GM12864 (cell line): ENCODE measurements around the gene TAGLN3.

Source experiments
- DNase-seq: peaks from one replicate; pipeline ENCODE4 v3.0.0-alpha.2; 2011; ENCODE audit warnings: low read depth
- H3K4me3 ChIP-seq: 2 replicates; pipeline ENCODE4 v1.5.1; 2011; ENCODE audit warnings: mild to moderate bottlenecking, low read depth, low read length, control low read depth
- TF ChIP-seq, protein P1 (sequence below): IDR thresholded peaks from 2 replicates; pipeline ENCODE4 v1.5.1; 2011; ENCODE audit warnings: low read depth, mild to moderate bottlenecking, moderate library complexity, low read length, control low read depth, inconsistent platforms; ENCODE audit errors: missing control alignments

TAGLN3 gene

DNA sequence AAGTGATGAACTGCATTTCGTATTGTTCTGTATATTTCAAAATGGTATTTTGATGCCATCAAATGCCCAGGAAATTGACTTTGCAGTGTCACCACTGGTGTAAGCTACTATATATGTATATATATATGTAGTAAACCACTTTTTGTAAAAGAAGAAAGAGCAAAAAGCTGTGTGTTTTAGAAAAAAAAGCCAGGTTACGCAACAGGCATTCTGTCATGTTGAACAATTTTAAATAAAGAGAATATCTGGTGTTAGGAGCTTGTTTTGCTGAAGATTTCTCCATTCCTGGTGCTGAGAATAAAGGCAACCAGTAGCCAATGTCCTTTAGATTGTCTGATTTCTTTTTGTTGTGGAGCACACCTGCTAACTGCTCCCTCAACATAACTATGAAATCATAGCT lies 23.6 kb upstream of the TAGLN3 start:
- no peak overlapping the region for H3K4me3 ChIP-seq
- DNase-seq, result no peak
- TF ChIP-seq, protein P1, sequence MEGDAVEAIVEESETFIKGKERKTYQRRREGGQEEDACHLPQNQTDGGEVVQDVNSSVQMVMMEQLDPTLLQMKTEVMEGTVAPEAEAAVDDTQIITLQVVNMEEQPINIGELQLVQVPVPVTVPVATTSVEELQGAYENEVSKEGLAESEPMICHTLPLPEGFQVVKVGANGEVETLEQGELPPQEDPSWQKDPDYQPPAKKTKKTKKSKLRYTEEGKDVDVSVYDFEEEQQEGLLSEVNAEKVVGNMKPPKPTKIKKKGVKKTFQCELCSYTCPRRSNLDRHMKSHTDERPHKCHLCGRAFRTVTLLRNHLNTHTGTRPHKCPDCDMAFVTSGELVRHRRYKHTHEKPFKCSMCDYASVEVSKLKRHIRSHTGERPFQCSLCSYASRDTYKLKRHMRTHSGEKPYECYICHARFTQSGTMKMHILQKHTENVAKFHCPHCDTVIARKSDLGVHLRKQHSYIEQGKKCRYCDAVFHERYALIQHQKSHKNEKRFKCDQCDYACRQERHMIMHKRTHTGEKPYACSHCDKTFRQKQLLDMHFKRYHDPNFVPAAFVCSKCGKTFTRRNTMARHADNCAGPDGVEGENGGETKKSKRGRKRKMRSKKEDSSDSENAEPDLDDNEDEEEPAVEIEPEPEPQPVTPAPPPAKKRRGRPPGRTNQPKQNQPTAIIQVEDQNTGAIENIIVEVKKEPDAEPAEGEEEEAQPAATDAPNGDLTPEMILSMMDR, result no peak

DNA sequence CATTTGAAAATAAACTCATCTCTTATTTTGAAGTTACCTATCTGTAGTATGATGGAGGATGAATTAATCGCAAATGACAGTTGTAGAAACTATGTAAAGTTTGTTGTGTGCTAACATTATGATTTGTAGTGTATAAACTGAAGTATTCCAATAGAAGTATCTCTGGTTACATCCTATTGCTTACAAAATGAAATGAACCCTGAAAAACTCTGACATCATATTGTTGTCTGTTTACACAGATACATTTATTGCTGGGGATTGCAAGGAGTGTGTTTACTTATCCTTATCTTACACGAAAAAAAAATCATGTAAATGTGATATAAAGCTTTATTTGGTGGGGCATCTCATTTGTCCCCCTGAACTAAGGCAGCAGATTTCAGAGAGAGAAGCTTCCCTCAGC lies 22.5 kb upstream of the TAGLN3 start:
- TF ChIP-seq, protein P1, result no peak
- no peak overlapping the region for H3K4me3 ChIP-seq
- no peak for DNase-seq

DNA sequence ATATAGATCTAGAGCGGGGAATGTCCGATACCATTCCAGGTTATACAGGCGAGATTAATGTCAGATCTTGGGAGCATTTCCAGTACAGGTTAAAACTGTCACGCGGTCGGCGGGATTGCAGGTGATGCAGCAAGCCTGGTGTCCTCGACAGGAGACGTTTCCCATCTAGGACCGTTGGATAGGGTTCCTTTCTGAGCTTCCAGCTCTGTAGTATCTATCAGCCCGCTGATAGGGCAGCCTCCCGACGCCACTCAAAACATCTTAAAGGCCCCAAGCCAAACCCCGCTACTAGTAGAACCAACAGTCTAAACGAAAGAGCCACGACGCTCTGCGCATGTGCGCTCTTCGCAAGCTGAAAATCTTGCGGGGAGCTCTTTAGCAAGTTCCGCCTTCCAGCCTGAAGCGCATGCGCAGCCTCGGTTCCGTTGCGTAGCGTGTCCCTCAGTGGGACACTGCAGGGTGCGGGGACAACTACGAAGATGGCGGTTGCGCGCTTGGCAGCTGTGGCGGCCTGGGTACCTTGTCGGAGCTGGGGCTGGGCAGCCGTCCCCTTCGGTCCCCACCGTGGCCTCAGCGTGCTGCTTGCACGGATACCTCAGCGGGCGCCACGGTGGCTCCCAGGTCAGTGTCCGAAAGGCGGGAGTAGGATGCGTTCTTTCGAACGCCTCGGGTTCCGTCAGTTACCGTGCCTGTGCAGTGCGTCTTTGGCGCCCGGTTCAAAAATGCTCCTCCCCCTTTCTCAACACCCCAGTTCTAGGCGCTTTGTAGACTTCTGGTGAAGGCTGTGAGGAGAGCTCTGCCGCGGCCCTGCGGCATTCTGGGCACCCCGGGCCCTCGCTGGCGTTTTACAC lies 19.9 kb upstream of the TAGLN3 start, which contains the start of gene ABHD10:
TSS of gene ABHD10 (plus strand) at position 444 of the 851 bp plus-strand sequence. CDS start at position 480, 36 bp downstream.
- peak; percentile 96 for DNase-seq
- TF ChIP-seq, protein P1, result no peak
- peak within 1 kb of the TSS; percentile 99 for H3K4me3 ChIP-seq

DNA sequence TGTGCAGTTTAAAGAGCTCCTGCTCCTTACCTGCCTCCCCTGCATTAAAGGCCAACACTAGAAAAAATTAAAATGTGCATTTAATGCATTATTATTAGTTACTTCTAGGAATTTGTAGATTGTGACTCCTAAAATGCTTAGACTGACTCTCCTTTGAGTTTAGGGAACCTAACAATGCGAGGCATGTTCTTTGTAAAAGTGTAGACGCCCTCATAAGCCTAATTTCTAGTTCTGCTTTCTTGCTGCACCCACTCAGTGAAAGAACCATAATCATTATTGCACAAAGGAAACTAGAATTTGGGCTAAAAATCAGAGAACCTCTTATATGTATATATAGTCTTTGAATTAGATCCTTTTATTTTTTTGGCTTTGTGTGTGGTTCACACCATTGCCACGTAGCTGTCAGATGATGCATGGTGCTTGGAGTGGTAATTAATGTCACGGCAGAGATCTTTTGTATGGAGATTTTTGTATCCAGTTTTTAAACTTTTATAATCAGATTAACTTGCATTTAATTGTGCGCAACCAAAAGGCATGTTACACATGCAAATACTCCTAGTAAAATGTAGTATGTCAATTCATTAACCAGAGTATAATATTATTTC lies 19.2 kb upstream of the TAGLN3 start:
- H3K4me3 ChIP-seq, result peak overlapping the region; percentile 99
- TF ChIP-seq, protein P1, result no peak
- DNase-seq, result peak; percentile 30

DNA sequence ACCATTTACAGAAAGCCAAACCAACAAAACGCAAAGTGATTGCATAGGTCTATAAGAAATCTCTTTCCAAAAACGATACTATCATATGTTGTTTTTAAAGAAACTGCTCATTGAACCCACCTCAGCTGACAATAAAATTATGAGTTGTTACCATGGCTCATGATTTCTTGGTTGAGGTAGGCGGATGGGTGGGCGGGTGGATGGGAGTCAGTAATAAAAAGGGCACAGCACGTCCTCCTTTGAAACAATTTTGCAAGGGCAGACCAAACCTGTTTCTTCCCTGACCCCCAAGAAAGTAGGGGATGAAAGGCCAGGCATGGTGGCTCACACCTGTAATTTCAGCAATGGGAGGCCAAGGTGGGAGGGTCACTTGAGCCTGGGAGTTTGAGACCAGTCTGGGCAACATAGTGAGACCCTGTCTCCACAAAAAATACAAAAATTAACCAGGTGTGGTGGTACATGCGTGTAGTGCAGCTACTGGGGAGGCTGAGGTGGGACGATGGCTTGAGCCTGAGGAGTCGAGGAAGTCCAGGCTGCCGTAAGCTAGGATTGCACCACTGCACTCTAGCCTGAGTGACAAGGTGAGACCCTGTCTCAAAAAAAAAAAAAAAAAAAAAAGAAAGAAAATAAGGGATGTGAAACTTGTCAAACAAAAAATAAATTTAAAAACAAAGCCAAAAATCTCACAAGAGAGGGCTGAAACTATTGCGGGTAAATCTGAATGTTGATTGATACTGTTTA lies 17.8 kb upstream of the TAGLN3 start:
- TF ChIP-seq, protein P1, result no peak
- DNase-seq, result no peak
- H3K4me3 ChIP-seq, result no peak overlapping the region

DNA sequence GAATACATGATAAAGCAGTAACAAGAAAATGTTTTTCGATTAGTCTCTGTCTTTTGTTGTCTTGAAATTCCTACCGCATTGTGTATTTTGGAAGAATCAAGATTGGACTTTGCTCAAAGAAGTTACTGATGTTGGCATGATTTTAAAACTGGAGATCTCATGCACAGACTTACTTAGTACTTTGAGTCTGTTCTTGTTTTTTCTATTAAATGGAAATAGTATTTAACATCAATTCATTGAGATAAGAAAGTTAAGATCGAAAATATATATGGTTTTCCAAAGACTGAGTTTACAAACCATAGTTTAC lies 17.3 kb upstream of the TAGLN3 start:
- no peak overlapping the region for H3K4me3 ChIP-seq
- TF ChIP-seq, protein P1, result no peak
- no peak for DNase-seq
